Uterus (tissue), 4 donors: ENCODE results near the gene SMIM43. TPM values are rescaled to one million over a fixed set of nuclear protein-coding genes. Genes with fewer than 3 reads are reported as not detected.

Source experiments
- DNase-seq, 2 donors: peaks; one replicate each; pipeline ENCODE4 v3.0.0-alpha.2; 2019 to 2020
- H3K27ac ChIP-seq, 2 donors: fragments of 200-600 bp; sonication (generic); 1 replicate in 1 of 2; 2 replicates in 1 of 2; pipeline ENCODE4 v1.5.1; 2016 to 2018
- H3K27me3 ChIP-seq, 2 donors: fragments of 200-600 bp; sonication (generic); one replicate each; pipeline ENCODE4 v1.5.1; 2018 to 2019; ENCODE audit warnings: control low read depth in 1 of 2
- H3K36me3 ChIP-seq, 2 donors: fragments of 200-600 bp; sonication (generic); one replicate each; pipeline ENCODE4 v1.5.1; 2019; ENCODE audit warnings: control low read depth in 1 of 2
- H3K4me1 ChIP-seq, 2 donors: fragments of 200-600 bp; sonication (generic); one replicate each; pipeline ENCODE4 v1.5.1; 2018 to 2019; ENCODE audit warnings: control low read depth in 1 of 2
- H3K4me3 ChIP-seq, 2 donors: fragments of 200-600 bp; sonication (generic); 1 replicate in 1 of 2; 2 replicates in 1 of 2; pipeline ENCODE4 v1.5.1; 2018 to 2019; ENCODE audit warnings: mild to moderate bottlenecking in 1 of 2
- H3K9me3 ChIP-seq, 2 donors: fragments of 200-600 bp; sonication (generic); one replicate each; pipeline ENCODE4 v1.5.1; 2019; ENCODE audit warnings: control low read depth in 1 of 2
- POLR2A ChIP-seq, 2 donors: fragments of 450-650 bp; IDR thresholded peaks; one replicate each; pipeline ENCODE4 v1.6.1; 2016; ENCODE audit warnings: antibody characterized with exemption in 2 of 2, mild to moderate bottlenecking in 1 of 2, moderate library complexity in 1 of 2
- intact Hi-C: fragments of 100-400 bp; cut with DNase I; formaldehyde crosslinking; loops from one replicate; pipeline ENCODE4 v1.15.1; 2023; ENCODE audit warnings: low total_unique reads
- total RNA-seq, 4 donors: library from RNA; depleted of rRNA in 3 of 4; stranded (reverse); fragments of >200 nt in 3 of 4; gene quantifications; one replicate each; pipeline versions ENCODE4 v1.1.0 to v1.2.4, GENCODE V29; 2014 to 2023
- TF ChIP-seq, protein P1 (sequence below), 4 experiments: fragments of 200-600 bp in 2 of 4; fragments of 450-650 bp in 2 of 4; sonication (generic) in 2 of 4; IDR thresholded peaks; one replicate each; pipeline ENCODE4 v1.5.1; 2016 to 2019; ENCODE audit warnings: antibody characterized with exemption in 4 of 4, mild to moderate bottlenecking in 2 of 4, moderate library complexity in 1 of 4
- donor health status: DM: yes; HTN: yes; CAD: no.

The SMIM43 gene
- total RNA-seq, 4 donors from 2014 or later, result 0.41 TPM; not detected in 3

DNA sequence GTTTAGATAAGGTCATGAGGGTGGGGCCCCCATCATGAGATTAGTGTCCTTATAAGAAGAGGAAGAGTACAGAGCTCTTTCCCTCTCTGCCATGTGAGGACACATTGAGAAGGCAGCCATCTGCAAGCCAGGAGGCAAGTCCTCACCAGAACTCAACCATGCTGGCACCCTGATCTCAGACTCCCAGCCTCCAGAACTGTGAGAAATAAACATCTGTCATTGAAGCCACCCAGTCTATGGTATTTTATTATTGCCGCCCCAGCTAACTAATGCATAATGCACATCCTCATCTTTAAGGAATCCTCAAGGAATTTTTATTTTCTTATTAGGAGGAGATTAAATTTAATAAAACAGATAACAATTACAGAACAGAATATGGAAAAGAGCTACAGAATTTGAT is 19.4 kb upstream of the SMIM43 start:
- Histone ChIP-seq H3K9me3 (no peaks in the 10 kb centered on the region), H3K4me3 (no peak overlapping the region), H3K27me3 (no peaks in the 10 kb centered on the region), H3K36me3 (no peaks in the 10 kb centered on the region), H3K27ac (no peak overlapping the region), H3K4me1 (no peaks in the 10 kb centered on the region)
- no peak for TF ChIP-seq POLR2A (IDR thresholded peaks at IDR 0.05)
- TF ChIP-seq, protein P1, sequence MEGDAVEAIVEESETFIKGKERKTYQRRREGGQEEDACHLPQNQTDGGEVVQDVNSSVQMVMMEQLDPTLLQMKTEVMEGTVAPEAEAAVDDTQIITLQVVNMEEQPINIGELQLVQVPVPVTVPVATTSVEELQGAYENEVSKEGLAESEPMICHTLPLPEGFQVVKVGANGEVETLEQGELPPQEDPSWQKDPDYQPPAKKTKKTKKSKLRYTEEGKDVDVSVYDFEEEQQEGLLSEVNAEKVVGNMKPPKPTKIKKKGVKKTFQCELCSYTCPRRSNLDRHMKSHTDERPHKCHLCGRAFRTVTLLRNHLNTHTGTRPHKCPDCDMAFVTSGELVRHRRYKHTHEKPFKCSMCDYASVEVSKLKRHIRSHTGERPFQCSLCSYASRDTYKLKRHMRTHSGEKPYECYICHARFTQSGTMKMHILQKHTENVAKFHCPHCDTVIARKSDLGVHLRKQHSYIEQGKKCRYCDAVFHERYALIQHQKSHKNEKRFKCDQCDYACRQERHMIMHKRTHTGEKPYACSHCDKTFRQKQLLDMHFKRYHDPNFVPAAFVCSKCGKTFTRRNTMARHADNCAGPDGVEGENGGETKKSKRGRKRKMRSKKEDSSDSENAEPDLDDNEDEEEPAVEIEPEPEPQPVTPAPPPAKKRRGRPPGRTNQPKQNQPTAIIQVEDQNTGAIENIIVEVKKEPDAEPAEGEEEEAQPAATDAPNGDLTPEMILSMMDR (IDR thresholded peaks at IDR 0.05), result no peak
- no peak for DNase-seq
- intact Hi-C loops, result no loop called here

DNA sequence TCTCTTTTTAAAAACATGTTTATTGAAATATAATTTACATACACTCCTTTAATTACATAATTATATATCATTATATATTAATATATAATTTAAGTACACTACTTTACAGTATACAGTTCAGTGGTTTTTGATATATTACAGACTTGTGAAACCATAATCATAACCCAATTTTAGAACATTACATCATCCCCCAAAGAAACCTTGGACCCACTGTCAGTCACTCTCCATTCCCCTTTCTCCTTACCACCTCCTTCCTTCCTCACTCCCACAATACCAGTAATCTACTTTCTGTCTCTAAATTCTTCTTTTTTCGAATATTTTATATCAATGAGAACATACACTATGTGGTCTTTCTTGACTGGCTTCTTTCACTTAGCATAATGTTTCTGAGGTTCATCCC is 18.2 kb upstream of the SMIM43 start:
- no peak for TF ChIP-seq POLR2A (IDR thresholded peaks at IDR 0.05)
- TF ChIP-seq, protein P1 (IDR thresholded peaks at IDR 0.05), result no peak
- Histone ChIP-seq H3K9me3 (no peaks in the 10 kb centered on the region), H3K27me3 (no peaks in the 10 kb centered on the region), H3K4me3 (no peak overlapping the region), H3K4me1 (no peaks in the 10 kb centered on the region), H3K36me3 (no peaks in the 10 kb centered on the region), H3K27ac (no peak overlapping the region)
- DNase-seq, result no peak
- intact Hi-C loops, result no loop called here

DNA sequence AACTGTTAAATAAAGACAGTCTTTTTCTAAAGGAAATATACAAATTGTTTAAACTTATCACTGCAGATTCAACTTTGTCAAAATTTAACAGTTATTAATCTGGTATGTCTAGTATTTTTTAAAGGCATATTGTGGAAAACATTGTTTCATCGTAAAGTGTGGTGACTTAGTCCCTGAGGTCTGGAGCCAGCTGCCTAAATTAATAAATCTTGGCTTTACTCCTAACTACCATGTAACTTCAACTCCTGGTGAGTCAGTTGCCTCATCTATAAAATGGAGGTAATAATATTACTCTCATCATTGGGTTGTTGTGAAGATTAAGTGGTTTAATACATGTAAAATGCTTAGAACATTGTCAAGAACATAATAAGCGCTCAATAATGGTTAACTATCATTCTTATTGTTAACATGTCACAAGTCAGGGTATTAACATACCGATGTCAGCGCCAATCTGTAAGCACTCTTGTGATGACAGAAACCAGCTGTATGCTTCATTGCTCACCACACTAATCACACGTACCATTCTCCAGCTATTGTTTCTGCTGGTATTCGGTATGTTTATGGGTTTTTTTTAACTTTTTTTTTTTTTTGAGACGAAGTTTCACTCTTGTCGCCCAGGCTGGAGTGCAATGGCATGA is 14.1 kb upstream of the SMIM43 start:
- H3K9me3 ChIP-seq, result no peaks in the 10 kb centered on the region
- DNase-seq, result no peak
- TF ChIP-seq, protein P1 (IDR thresholded peaks at IDR 0.05), result no peak
- TF ChIP-seq POLR2A (IDR thresholded peaks at IDR 0.05), result no peak
- H3K4me1 ChIP-seq, result no peaks in the 10 kb centered on the region
- H3K36me3 ChIP-seq, result no peaks in the 10 kb centered on the region
- no peaks in the 10 kb centered on the region for H3K27me3 ChIP-seq
- no peak overlapping the region for H3K27ac ChIP-seq
- intact Hi-C loops, result no loop called here
- no peak overlapping the region for H3K4me3 ChIP-seq

DNA sequence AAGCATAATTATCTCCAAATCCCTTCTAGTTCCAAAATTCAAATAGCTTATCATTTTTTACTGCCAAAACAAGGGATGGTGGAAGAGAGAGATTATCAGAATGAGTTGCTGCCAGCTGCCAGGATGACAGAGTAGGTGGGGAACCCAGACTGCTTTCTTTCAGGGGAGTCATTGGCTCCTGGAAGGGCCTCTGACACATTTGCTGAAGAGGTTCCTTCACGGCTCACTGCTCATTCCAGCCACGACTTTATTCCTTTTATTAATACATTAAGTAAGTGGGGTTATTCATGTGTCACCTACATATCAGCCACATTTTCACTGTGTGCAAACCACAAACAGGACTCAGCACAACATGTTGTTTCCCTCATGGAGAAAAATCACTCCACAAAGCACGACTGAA is 12.7 kb upstream of the SMIM43 start:
- Histone ChIP-seq H3K4me1 (no peaks in the 10 kb centered on the region), H3K27ac (no peak overlapping the region), H3K36me3 (no peaks in the 10 kb centered on the region), H3K9me3 (no peaks in the 10 kb centered on the region), H3K4me3 (no peak overlapping the region), H3K27me3 (no peaks in the 10 kb centered on the region)
- intact Hi-C loops, result no loop called here
- TF ChIP-seq, protein P1 (IDR thresholded peaks at IDR 0.05), result no peak
- TF ChIP-seq POLR2A (IDR thresholded peaks at IDR 0.05), result no peak
- no peak for DNase-seq

DNA sequence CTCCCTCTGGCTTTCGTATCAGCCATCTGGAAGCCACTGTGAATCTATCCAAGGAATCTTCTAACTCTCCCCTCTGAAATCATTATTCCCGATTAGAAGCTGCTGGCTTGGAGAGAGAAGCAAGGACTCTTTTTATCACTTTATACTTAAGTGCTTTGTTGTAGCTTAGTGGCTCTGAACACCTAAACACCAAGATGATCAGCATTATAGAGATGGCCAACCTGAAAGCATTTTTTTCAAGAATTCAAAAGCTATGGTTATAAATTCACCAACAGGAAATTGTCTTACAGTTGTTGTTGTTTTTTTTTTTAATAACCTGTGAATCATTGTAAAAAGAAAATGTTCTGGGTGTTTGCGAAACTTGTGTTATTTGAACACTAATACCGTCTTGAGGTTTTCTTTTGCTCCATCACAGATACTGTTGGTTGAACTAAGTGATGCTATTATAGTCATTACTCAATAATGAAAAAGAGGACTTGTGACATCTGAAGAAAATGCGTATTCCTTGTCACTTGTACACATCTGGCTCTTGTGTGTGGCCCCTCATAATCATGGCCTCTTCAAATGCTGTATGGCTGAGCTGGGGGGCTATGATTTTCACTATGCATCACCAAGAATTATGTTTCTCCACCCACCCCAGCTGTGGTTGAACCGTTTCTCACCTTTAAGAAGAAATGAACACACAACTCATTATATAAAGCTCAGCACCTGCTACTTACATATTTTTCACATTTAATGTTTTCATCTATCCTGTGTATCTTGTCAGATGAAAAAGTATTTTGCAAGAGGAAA is 11.8 kb upstream of the SMIM43 start:
- H3K27ac ChIP-seq, result no peak overlapping the region
- DNase-seq, result no peak
- H3K4me3 ChIP-seq, result no peak overlapping the region
- H3K4me1 ChIP-seq, result no peaks in the 10 kb centered on the region
- no peaks in the 10 kb centered on the region for H3K9me3 ChIP-seq
- no peak for TF ChIP-seq POLR2A (IDR thresholded peaks at IDR 0.05)
- TF ChIP-seq, protein P1 (IDR thresholded peaks at IDR 0.05), result no peak
- no peaks in the 10 kb centered on the region for H3K27me3 ChIP-seq
- no peaks in the 10 kb centered on the region for H3K36me3 ChIP-seq
- intact Hi-C loops, result no loop called here
